ENCODE results near the gene TSACC.
"Not testable (repeated sequence)": the region's sequence is repeated elsewhere in the genome, so short reads cannot be mapped to it uniquely, and the experiment has no call there.

Gene TSACC

GRCh38 chr1:156338180-156338976 lies at the start of gene TSACC, which contains the start of gene CCT3:
TSACC (plus strand) TSS chr1:156338526; CDS start chr1:156339758, 1,232 bp downstream.
CCT3 (minus strand) TSS chr1:156338292; CDS start chr1:156338184, 108 bp downstream.
- H3K4me3 ChIP-seq (ENCODE audit: low read length): peak within 1 kb of the TSS; percentile 96
- TF ChIP-seq ZNF274 (IDR thresholded peaks at IDR 0.05; ENCODE audit: low read depth, low read length): no peak

- TF ChIP-seq ZNF274 (IDR thresholded peaks at IDR 0.05; ENCODE audit: low read depth, low read length): no peak
- no peak overlapping the region for H3K4me3 ChIP-seq (ENCODE audit: low read length)
Measured at GRCh38 chr1:156289857-156290256, 48.5 kb upstream of the TSACC start.

GRCh38 chr1:156291226-156292061 lies 46.9 kb upstream of the TSACC start:
- H3K4me3 ChIP-seq (ENCODE audit: low read length): no peak overlapping the region
- no peak for TF ChIP-seq ZNF274 (IDR thresholded peaks at IDR 0.05; ENCODE audit: low read depth, low read length)

GRCh38 chr1:156293098-156293434 lies 45.3 kb upstream of the TSACC start:
- no peak overlapping the region for H3K4me3 ChIP-seq (ENCODE audit: low read length)
- no peak for TF ChIP-seq ZNF274 (IDR thresholded peaks at IDR 0.05; ENCODE audit: low read depth, low read length)

- H3K4me3 ChIP-seq (ENCODE audit: low read length): no peak overlapping the region
- no peak for TF ChIP-seq ZNF274 (IDR thresholded peaks at IDR 0.05; ENCODE audit: low read depth, low read length)
Measured at GRCh38 chr1:156293895-156294294, 44.4 kb upstream of the TSACC start.

- peak within 1 kb of the TSS; percentile 64 for H3K4me3 ChIP-seq (ENCODE audit: low read length)
- no peak for TF ChIP-seq ZNF274 (IDR thresholded peaks at IDR 0.05; ENCODE audit: low read depth, low read length)
Measured at GRCh38 chr1:156295391-156295947, 42.9 kb upstream of the TSACC start, which contains the start of gene GLMP. GLMP (minus strand) TSS chr1:156295679; CDS start chr1:156295645, 34 bp downstream.

- TF ChIP-seq ZNF274 (IDR thresholded peaks at IDR 0.05; ENCODE audit: low read depth, low read length): no peak
- no peak within 1 kb of the TSS for H3K4me3 ChIP-seq (ENCODE audit: low read length)
Measured at GRCh38 chr1:156298852-156299357, 39.4 kb upstream of the TSACC start, which contains the start of gene VHLL. VHLL (minus strand) TSS chr1:156299307; CDS start chr1:156299189, 118 bp downstream.

GRCh38 chr1:156303241-156303640 lies 35.1 kb upstream of the TSACC start:
- no peak for TF ChIP-seq ZNF274 (IDR thresholded peaks at IDR 0.05; ENCODE audit: low read depth, low read length)
- no peak overlapping the region for H3K4me3 ChIP-seq (ENCODE audit: low read length)

GRCh38 chr1:156305215-156305614 lies 33.1 kb upstream of the TSACC start:
- no peak overlapping the region for H3K4me3 ChIP-seq (ENCODE audit: low read length)
- no peak for TF ChIP-seq ZNF274 (IDR thresholded peaks at IDR 0.05; ENCODE audit: low read depth, low read length)

- no peak for TF ChIP-seq ZNF274 (IDR thresholded peaks at IDR 0.05; ENCODE audit: low read depth, low read length)
Measured at GRCh38 chr1:156308078-156308477, 30.2 kb upstream of the TSACC start.

GRCh38 chr1:156310962-156311361 lies 27.4 kb upstream of the TSACC start:
- H3K4me3 ChIP-seq (ENCODE audit: low read length): no peak overlapping the region
- no peak for TF ChIP-seq ZNF274 (IDR thresholded peaks at IDR 0.05; ENCODE audit: low read depth, low read length)

More at GRCh38 chr1:156308078-156308477, 30.2 kb upstream of the TSACC start:
- no peak overlapping the region for H3K4me3 ChIP-seq (ENCODE audit: low read length)

GRCh38 chr1:156316909-156317308 lies 21.4 kb upstream of the TSACC start:
- TF ChIP-seq ZNF274 (IDR thresholded peaks at IDR 0.05; ENCODE audit: low read depth, low read length): no peak
- no peak overlapping the region for H3K4me3 ChIP-seq (ENCODE audit: low read length)

- TF ChIP-seq ZNF274 (IDR thresholded peaks at IDR 0.05; ENCODE audit: low read depth, low read length): no peak
- no peak overlapping the region for H3K4me3 ChIP-seq (ENCODE audit: low read length)
Measured at GRCh38 chr1:156319664-156320063, 18.7 kb upstream of the TSACC start.

GRCh38 chr1:156320560-156320959 lies 17.8 kb upstream of the TSACC start:
- no peak for TF ChIP-seq ZNF274 (IDR thresholded peaks at IDR 0.05; ENCODE audit: low read depth, low read length)
- H3K4me3 ChIP-seq (ENCODE audit: low read length): no peak overlapping the region

GRCh38 chr1:156323179-156323578 lies 15.1 kb upstream of the TSACC start:
- H3K4me3 ChIP-seq (ENCODE audit: low read length): not testable (repeated sequence)
